Activated CD4-positive, alpha-beta T cell treated with anti-CD3 and anti-CD28 coated beads, Interleukin-2, Interleukin-4, amounts not matched to agents 100 ng/mL and 50 ng/mL, durations not matched to agents 16 hours and 8 hours (primary cell): ENCODE measurements around the gene GRK6.

Experiments
- DNase-seq: peaks from one replicate; pipeline ENCODE4 v3.0.0-alpha.2; 2020; ENCODE audit warnings: low spot score

The GRK6 gene

GRCh38 chr5:177453852-177454396 is 27.4 kb downstream of the GRK6 start:
- no peak for DNase-seq

GRCh38 chr5:177454397-177455035 is 28.0 kb downstream of the GRK6 start:
- peak; percentile 93 for DNase-seq

GRCh38 chr5:177455036-177455660 is 28.7 kb downstream of the GRK6 start:
- DNase-seq: peak; percentile 91

GRCh38 chr5:177455661-177456590 is 29.4 kb downstream of the GRK6 start:
- DNase-seq: peak; percentile 97

- no peak for DNase-seq
Measured at GRCh38 chr5:177456591-177456964, 30.1 kb downstream of the GRK6 start.

- peak; percentile 73 for DNase-seq
Measured at GRCh38 chr5:177456976-177457851, 30.7 kb downstream of the GRK6 start.

GRCh38 chr5:177457852-177458681 is 31.6 kb downstream of the GRK6 start:
- DNase-seq: no peak

- no peak for DNase-seq
Measured at GRCh38 chr5:177458912-177459350, 32.5 kb downstream of the GRK6 start.

GRCh38 chr5:177459357-177459756 is 32.9 kb downstream of the GRK6 start:
- DNase-seq: no peak

- DNase-seq: no peak
Measured at GRCh38 chr5:177459819-177460628, 33.5 kb downstream of the GRK6 start.

GRCh38 chr5:177462021-177462670 is 35.7 kb downstream of the GRK6 start:
- DNase-seq: no peak

- no peak for DNase-seq
Measured at GRCh38 chr5:177465044-177465443, 38.6 kb downstream of the GRK6 start.

GRCh38 chr5:177466861-177467260 is 40.4 kb downstream of the GRK6 start:
- no peak for DNase-seq

GRCh38 chr5:177467436-177467835 is 41.0 kb downstream of the GRK6 start:
- DNase-seq: no peak

GRCh38 chr5:177468329-177468684 is 41.8 kb downstream of the GRK6 start:
- DNase-seq: no peak

- DNase-seq: no peak
Measured at GRCh38 chr5:177468685-177469628, 42.5 kb downstream of the GRK6 start.

- no peak for DNase-seq
Measured at GRCh38 chr5:177469750-177470525, 43.5 kb downstream of the GRK6 start.
